SK-N-SH (cell line): Measurements from ENCODE around the gene MSL1. TPM values are rescaled to one million over a fixed set of nuclear protein-coding genes. Genes with fewer than 3 reads are reported as not detected.

Source experiments
- CTCF ChIA-PET: fragments of 300-600, 350-600 bp; formaldehyde crosslinking; extraction: SDS; loops from one replicate; lab custom pipeline; 2021; lab: Yijun Ruan, JAX
- POLR2A ChIA-PET: fragments of 350-600 bp; sonication (Branson Sonifier 250); formaldehyde crosslinking; extraction: SDS; loops from one replicate; lab custom pipeline; 2020; ENCODE audit warnings: antibody characterized with exemption, inconsistent platforms; lab: Yijun Ruan, JAX
- DNase-seq: peaks from one replicate; pipeline ENCODE4 v3.0.0; 2012
- H2AFZ ChIP-seq: fragments of 200-600 bp; sonication (generic); 2 replicates; pipeline ENCODE4 v1.8.1; 2016; ENCODE audit warnings: antibody characterized with exemption, mild to moderate bottlenecking, low read depth
- H3F3A ChIP-seq: fragments of 200-600 bp; sonication (generic); replicated peaks from 2 replicates; pipeline ENCODE3; 2016; ENCODE audit warnings: antibody characterized with exemption, mild to moderate bottlenecking; ENCODE audit not compliant: insufficient read depth
- H3K27ac ChIP-seq, 2 experiments: fragments of 200-500 bp in 1 of 2; fragments of 200-600 bp in 1 of 2; sonication (Bioruptor generic) in 1 of 2; sonication (generic), shearing (Covaris generic) in 1 of 2; 2 replicates each; pipeline versions ENCODE4 v1.5.1 to v1.6.1; 2014 to 2016; ENCODE audit warnings: low read depth in 2 of 2, inconsistent platforms in 1 of 2, low read length in 1 of 2, mild to moderate bottlenecking in 1 of 2, mixed read lengths in 1 of 2
- H3K27me3 ChIP-seq: fragments of 200-600 bp; sonication (generic), shearing (Covaris generic); 2 replicates; pipeline ENCODE4 v1.6.1; 2016; ENCODE audit warnings: mixed run types; ENCODE audit not compliant: insufficient read depth
- H3K36me3 ChIP-seq, 2 experiments: fragments of 200-500 bp in 1 of 2; fragments of 200-600 bp in 1 of 2; sonication (Bioruptor generic) in 1 of 2; sonication (generic) in 1 of 2; replicated peaks in 1 of 2; 2 replicates each; pipeline versions ENCODE3 to v1.5.1; 2014 to 2016; ENCODE audit warnings: low read length in 1 of 2, mild to moderate bottlenecking in 1 of 2; ENCODE audit not compliant: insufficient read depth in 2 of 2, control insufficient read depth in 1 of 2
- H3K4me1 ChIP-seq, 2 experiments: fragments of 200-500 bp in 1 of 2; fragments of 200-600 bp in 1 of 2; sonication (Bioruptor generic) in 1 of 2; sonication (generic), shearing (Covaris generic) in 1 of 2; 2 replicates each; pipeline versions ENCODE4 v1.5.1 to v1.6.1; 2014 to 2016; ENCODE audit warnings: low read depth in 1 of 2, low read length in 1 of 2, mixed run types in 1 of 2; ENCODE audit not compliant: insufficient read depth in 2 of 2, control insufficient read depth in 1 of 2
- H3K4me2 ChIP-seq: fragments of 200-600 bp; sonication (generic), shearing (Covaris generic); 2 replicates; pipeline ENCODE4 v1.6.1; 2017; ENCODE audit warnings: mixed run types
- H3K4me3 ChIP-seq, 2 experiments: fragments of 200-500 bp in 1 of 2; fragments of 200-600 bp in 1 of 2; sonication (Bioruptor generic) in 1 of 2; sonication (generic), shearing (Covaris generic) in 1 of 2; 2 replicates each; pipeline versions ENCODE4 v1.5.1 to v1.8.1; 2014 to 2016; ENCODE audit warnings: low read depth in 2 of 2, inconsistent platforms in 1 of 2, low read length in 1 of 2, mild to moderate bottlenecking in 1 of 2, mixed read lengths in 1 of 2, moderate library complexity in 1 of 2
- H3K79me2 ChIP-seq: fragments of 200-600 bp; sonication (generic); 2 replicates; pipeline ENCODE4 v1.8.1; 2017; ENCODE audit warnings: mild to moderate bottlenecking; ENCODE audit not compliant: insufficient read depth
- H3K9ac ChIP-seq: fragments of 200-600 bp; sonication (generic); 2 replicates; pipeline ENCODE4 v1.6.1; 2017; ENCODE audit warnings: mixed run types
- H3K9me2 ChIP-seq: fragments of 200-600 bp; sonication (generic); 2 replicates; pipeline ENCODE4 v1.6.1; 2017; ENCODE audit warnings: mixed run types
- H3K9me3 ChIP-seq: fragments of 200-600 bp; sonication (generic); 2 replicates; pipeline ENCODE4 v1.6.1; 2017; ENCODE audit warnings: mixed run types, mild to moderate bottlenecking, moderate library complexity
- H4K20me1 ChIP-seq: fragments of 200-600 bp; sonication (generic); 2 replicates; pipeline ENCODE4 v1.6.1; 2017; ENCODE audit warnings: mild to moderate bottlenecking, mixed run types; ENCODE audit not compliant: insufficient read depth
- CHD2 ChIP-seq: fragments of 150-350 bp; IDR thresholded peaks from 2 replicates; pipeline ENCODE4 v1.6.1; 2018; ENCODE audit warnings: low read length; ENCODE audit not compliant: partially characterized antibody
- CTCF ChIP-seq: fragments of 200-600 bp; sonication (generic); IDR thresholded peaks from 2 replicates; pipeline ENCODE4 v1.6.1; 2017; ENCODE audit warnings: antibody characterized with exemption, mild to moderate bottlenecking, moderate library complexity
- ELF1 ChIP-seq: IDR thresholded peaks from 2 replicates; pipeline ENCODE4 v1.4.0; 2012
- EZH2phosphoT487 ChIP-seq: fragments of 200-600 bp; sonication (generic); IDR thresholded peaks from 2 replicates; pipeline ENCODE4 v1.6.1; 2017; ENCODE audit warnings: low read depth, mixed run types, mild to moderate bottlenecking, antibody characterized with exemption, moderate library complexity, borderline replicate concordance
- FOXJ3 ChIP-seq: sonication (generic); formaldehyde crosslinking; IDR thresholded peaks from 2 replicates; pipeline ENCODE4 v1.5.1; 2020; ENCODE audit warnings: mild to moderate bottlenecking, missing genetic modification reagents
- IRF3 ChIP-seq: fragments of 150-350 bp; IDR thresholded peaks from 2 replicates; pipeline ENCODE4 v1.6.1; 2016; ENCODE audit warnings: mild to moderate bottlenecking, low read depth, low read length
- MAX ChIP-seq: IDR thresholded peaks from 2 replicates; pipeline ENCODE4 v1.4.0; 2012; ENCODE audit warnings: low read depth
- MEF2A ChIP-seq: IDR thresholded peaks from 2 replicates; pipeline ENCODE4 v1.4.0; 2012; ENCODE audit warnings: low read depth, borderline replicate concordance
- MXI1 ChIP-seq: IDR thresholded peaks from 2 replicates; pipeline ENCODE4 v1.6.1; 2012; ENCODE audit warnings: mild to moderate bottlenecking, low read depth, low read length, improper control_type of control experiment
- NRF1 ChIP-seq: IDR thresholded peaks from 2 replicates; pipeline ENCODE4 v1.6.1; 2012; ENCODE audit warnings: low read depth, mild to moderate bottlenecking, low read length
- PBX3 ChIP-seq: IDR thresholded peaks from 2 replicates; pipeline ENCODE4; 2012
- POLR2AphosphoS5 ChIP-seq: IDR thresholded peaks from 2 replicates; pipeline ENCODE4 v1.6.1; 2012; ENCODE audit warnings: low read depth, low read length
- RCOR1 ChIP-seq: fragments of 150-350 bp; IDR thresholded peaks from 2 replicates; pipeline ENCODE4 v1.6.1; 2017; ENCODE audit warnings: antibody characterized with exemption, low read length
- RFX5 ChIP-seq: IDR thresholded peaks from 2 replicates; pipeline ENCODE4 v1.6.1; 2012; ENCODE audit warnings: mild to moderate bottlenecking, improper control_type of control experiment, low read length
- SMC3 ChIP-seq: IDR thresholded peaks from 2 replicates; pipeline ENCODE4 v1.6.1; 2012; ENCODE audit warnings: low read depth, low read length, improper control_type of control experiment
- TAF1 ChIP-seq: IDR thresholded peaks from 2 replicates; pipeline ENCODE4 v1.6.1; 2012; ENCODE audit warnings: low read depth, mild to moderate bottlenecking, low read length, moderate library complexity, borderline replicate concordance
- USF1 ChIP-seq: IDR thresholded peaks from 2 replicates; pipeline ENCODE4 v1.4.0; 2012; ENCODE audit warnings: low read depth, borderline replicate concordance
- USF2 ChIP-seq: fragments of 150-350 bp; IDR thresholded peaks from 2 replicates; pipeline ENCODE4 v1.6.1; 2017; ENCODE audit warnings: antibody characterized with exemption, low read length, low read depth, borderline replicate concordance
- WGBS: methylation state at CpG from one replicate; pipeline ENCODE4 v1.1.6; 2017; ENCODE audit warnings: low lambda C conversion rate; 5-methylcytosine and 5-hydroxymethylcytosine counted together
- polyA plus RNA-seq, 3 experiments: library from polyadenylated mRNA; depleted of rRNA; stranded (reverse); fragments of >200 nt; gene quantifications; 2 replicates each; pipeline ENCODE4 v1.2.3, GENCODE V29; 2012

The MSL1 gene
- polyA plus RNA-seq, 1 of the 3 experiments (the other 2 are of a cell fraction): 30.2 TPM

GRCh38 chr17:40122999-40123810 lies 1.4 kb downstream of the MSL1 start:
- Histone ChIP-seq H3K4me1 (peaks cover 6 to 7% of the 10 kb centered on the region in 2 experiments; a peak in 2 of 4 replicates), H3K79me2 (peaks cover 82% of the 10 kb centered on the region), H3K27me3 (no peaks in the 10 kb centered on the region), H4K20me1 (peaks cover 31% of the 10 kb centered on the region), H3K9me3 (no peaks in the 10 kb centered on the region), H3K4me2 (peak overlapping the region; percentile 97), H3K4me3 (peak overlapping the region; percentile 81 to 99), H3K27ac (peak overlapping the region; percentile 55 to 92; a peak in 3 of 4 replicates), H3K9me2 (no peaks in the 10 kb centered on the region), H2AFZ (no peak overlapping the region), H3F3A (no peaks in the 10 kb centered on the region), H3K9ac (peak overlapping the region; percentile 98), H3K36me3 (peaks cover 12 to 17% of the 10 kb centered on the region in 2 experiments)
- 0% methylated on average over 16 of the region's 43 CpGs for WGBS
- TF ChIP-seq POLR2AphosphoS5 (peak; percentile 13; the same call in 1 of the 2 replicates), CHD2 (peak; percentile 53), USF2 (no peak), MXI1 (peak; percentile 81), NRF1 (peak; percentile 74), MAX (peak; percentile 84)
- peak; percentile 83 for DNase-seq
- ChIA-PET CTCF (interaction anchor here (0.6 to 3.9 kb wide), 16 partner anchors 10 to 106 kb away, joined by 3 to 34 read pairs (median 4); partner anchors contain the start of gene CASC3), POLR2A (interaction anchor here (0.6 to 3.1 kb wide), 7 partner anchors 10 to 375 kb away, joined by 3 to 20 read pairs (median 4); partner anchors contain the start of gene CASC3)

GRCh38 chr17:40123811-40124114 lies 2.0 kb downstream of the MSL1 start:
- peaks cover 14 to 22% of the 10 kb centered on the region in 2 experiments for H3K36me3 ChIP-seq
- 2% methylated on average over 2 of the region's 2 CpGs for WGBS
- no peak overlapping the region for H2AFZ ChIP-seq
- no peak for TF ChIP-seq USF1
- no peak for TF ChIP-seq MEF2A
- no peak for TF ChIP-seq FOXJ3 (CRISPR knock-in tag)
- no peak for TF ChIP-seq EZH2phosphoT487
- no peak for TF ChIP-seq MAX
- TF ChIP-seq RCOR1: no peak
- TF ChIP-seq RFX5: no peak
- no peak for TF ChIP-seq SMC3
- no peak for TF ChIP-seq TAF1
- no peak for TF ChIP-seq ELF1
- no peak for TF ChIP-seq CTCF
- no peak for TF ChIP-seq IRF3
- TF ChIP-seq PBX3: no peak
- no peak for TF ChIP-seq CHD2
- no peak for TF ChIP-seq POLR2AphosphoS5

More at GRCh38 chr17:40123811-40124114, 2.0 kb downstream of the MSL1 start:
- peaks cover 6 to 7% of the 10 kb centered on the region in 2 experiments; a peak in 2 of 4 replicates for H3K4me1 ChIP-seq
- no peaks in the 10 kb centered on the region for H3K9me2 ChIP-seq
- ChIA-PET POLR2A (interaction anchor here (0.6 to 3.1 kb wide), 5 partner anchors 10 to 374 kb away, joined by 3 to 20 read pairs (median 8); partner anchors contain the start of gene CASC3), CTCF (interaction anchor here (0.6 to 3.9 kb wide), 15 partner anchors 10 to 96 kb away, joined by 3 to 34 read pairs (median 4); partner anchors contain the start of gene CASC3)
- H3K79me2 ChIP-seq: peaks cover 86% of the 10 kb centered on the region
- H3K9ac ChIP-seq: peak overlapping the region; percentile 98
- no peaks in the 10 kb centered on the region for H3K9me3 ChIP-seq
- DNase-seq: no peak
- H3K27me3 ChIP-seq: no peaks in the 10 kb centered on the region
- peaks cover 31% of the 10 kb centered on the region for H4K20me1 ChIP-seq
- H3K4me2 ChIP-seq: peak overlapping the region; percentile 97
- no peaks in the 10 kb centered on the region for H3F3A ChIP-seq
- peak overlapping the region; percentile 55 to 92; a peak in 3 of 4 replicates for H3K27ac ChIP-seq
- H3K4me3 ChIP-seq: peak overlapping the region; percentile 81 to 99
